Measurements from ENCODE around the gene JAZF1.
A peak's percentile ranks its signal among the peaks of the same experiment; 100 is the strongest.

JAZF1 gene

DNA sequence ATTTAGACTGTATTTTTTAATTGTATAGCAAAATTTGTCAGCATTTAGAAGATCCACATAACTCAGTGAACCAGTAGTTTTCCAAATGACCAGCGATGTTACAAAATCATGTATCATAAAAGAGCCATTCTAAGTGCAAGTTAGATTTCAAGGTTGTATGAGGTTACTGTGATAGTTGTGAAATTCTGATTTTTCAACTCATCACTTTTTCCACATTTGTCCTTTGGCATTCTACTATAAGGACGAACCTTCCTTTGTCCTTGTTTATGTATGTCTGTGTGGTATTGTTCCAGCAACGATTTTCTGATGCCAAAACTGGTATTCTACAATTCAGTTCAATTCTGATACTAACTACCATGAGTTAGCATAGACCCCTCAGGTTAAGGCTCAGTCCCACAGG, 376.5 kb downstream of the JAZF1 start:
- DNase-seq = no peak
- intact Hi-C loops (cut with DNase I) = no loop called here

GRCh38 chr7:27802999-27803398, 377.6 kb downstream of the JAZF1 start:
- no peak for DNase-seq
- intact Hi-C loops (cut with DNase I) = no loop called here

DNA sequence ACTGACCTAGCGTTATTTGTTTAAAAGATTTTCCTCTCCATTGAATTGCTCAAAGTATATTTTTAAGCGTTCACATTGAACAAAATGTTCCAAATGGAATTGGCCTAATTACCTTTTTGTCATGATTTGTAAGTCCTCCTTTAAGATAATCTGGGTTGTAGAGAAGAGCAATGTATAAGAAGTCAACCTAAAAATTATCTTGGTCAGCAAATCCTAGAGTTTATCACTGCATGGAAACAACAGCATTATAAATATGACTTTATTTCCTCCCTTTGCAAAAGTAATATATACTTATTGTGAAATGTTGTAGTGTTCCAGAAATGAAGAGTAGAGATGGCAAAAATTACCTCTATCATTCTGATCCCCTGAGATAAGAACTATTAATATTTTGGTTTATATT, 381.4 kb downstream of the JAZF1 start:
- no peak for DNase-seq
- intact Hi-C loops (cut with DNase I) = no loop called here

- intact Hi-C loops (cut with DNase I) = no loop called here
- no peak for DNase-seq
Observed at GRCh38 chr7:27795977-27796376, 384.6 kb downstream of the JAZF1 start.

- no peak for DNase-seq
- intact Hi-C loops (cut with DNase I) = no loop called here
Observed at GRCh38 chr7:27793780-27794179, 386.8 kb downstream of the JAZF1 start.

- intact Hi-C loops (cut with DNase I) = no loop called here
- no peak for DNase-seq
Observed at GRCh38 chr7:27788437-27788836, 392.2 kb downstream of the JAZF1 start.

- peak in 3 of 42 donors; percentile 5 to 17 (median 7) for DNase-seq
- intact Hi-C loops (cut with DNase I) = no loop called here
Observed at GRCh38 chr7:27784399-27785053, 396.1 kb downstream of the JAZF1 start.

GRCh38 chr7:27782849-27783248, 397.7 kb downstream of the JAZF1 start:
- intact Hi-C loops (cut with DNase I) = no loop called here
- no peak for DNase-seq

GRCh38 chr7:27781188-27781587, 399.4 kb downstream of the JAZF1 start:
- intact Hi-C loops (cut with DNase I) = no loop called here

More at GRCh38 chr7:27781188-27781587, 399.4 kb downstream of the JAZF1 start:
- DNase-seq = no peak
